ENCODE results near the gene CCDC9B.

Gene CCDC9B

DNA sequence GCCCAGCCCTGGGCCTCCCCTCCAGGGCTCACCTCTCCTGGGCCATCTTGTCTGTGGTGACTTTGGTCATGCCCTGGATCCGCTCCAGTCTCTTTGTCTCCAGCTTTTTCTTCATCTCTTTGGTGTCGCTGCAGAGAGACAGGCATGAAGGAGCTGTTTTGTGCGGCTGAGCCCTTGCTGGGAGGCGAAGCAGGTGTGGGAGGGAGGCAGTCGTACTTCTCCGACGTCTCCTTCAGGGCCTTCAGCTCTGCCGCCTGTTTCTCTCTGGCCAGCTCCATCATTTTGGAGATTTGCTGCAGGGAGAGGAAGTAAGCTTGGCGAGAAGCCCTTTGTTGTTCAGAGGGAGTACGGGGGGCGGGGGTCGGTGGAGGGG, 50.2 kb downstream of the CCDC9B start:
- no peak for DNase-seq (ENCODE audit: low spot score)

DNA sequence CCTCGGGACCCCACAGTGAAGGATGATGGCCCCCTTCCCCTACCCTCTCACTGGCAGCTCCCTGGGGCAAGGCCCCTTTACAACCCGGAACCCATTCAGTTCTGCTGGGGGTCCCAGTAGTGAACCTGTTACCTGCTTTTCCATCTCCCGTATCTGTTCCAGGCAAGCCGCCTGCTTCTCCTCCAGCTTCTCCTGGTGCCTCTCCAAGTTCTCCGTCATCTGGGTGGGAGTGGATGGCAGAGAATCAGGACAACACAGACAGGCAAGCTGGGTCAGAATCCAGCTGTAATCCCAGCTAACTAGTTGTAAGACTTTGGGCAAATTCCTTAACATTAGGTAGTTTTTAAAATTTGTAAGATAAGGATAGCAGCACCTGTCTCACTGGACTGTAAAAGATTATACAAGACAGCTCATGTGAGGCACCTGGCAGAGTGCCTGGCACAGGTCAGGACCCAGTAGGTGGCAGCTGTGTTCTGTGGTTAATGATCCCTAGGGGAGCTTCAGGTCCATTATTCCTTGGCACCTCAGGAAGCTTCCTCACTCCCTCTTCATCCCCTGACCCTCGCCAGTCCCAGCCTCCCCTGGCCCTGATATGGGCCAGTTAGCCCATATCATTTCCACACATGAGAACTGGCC, 51.5 kb downstream of the CCDC9B start:
- no peak for DNase-seq (ENCODE audit: low spot score)

DNA sequence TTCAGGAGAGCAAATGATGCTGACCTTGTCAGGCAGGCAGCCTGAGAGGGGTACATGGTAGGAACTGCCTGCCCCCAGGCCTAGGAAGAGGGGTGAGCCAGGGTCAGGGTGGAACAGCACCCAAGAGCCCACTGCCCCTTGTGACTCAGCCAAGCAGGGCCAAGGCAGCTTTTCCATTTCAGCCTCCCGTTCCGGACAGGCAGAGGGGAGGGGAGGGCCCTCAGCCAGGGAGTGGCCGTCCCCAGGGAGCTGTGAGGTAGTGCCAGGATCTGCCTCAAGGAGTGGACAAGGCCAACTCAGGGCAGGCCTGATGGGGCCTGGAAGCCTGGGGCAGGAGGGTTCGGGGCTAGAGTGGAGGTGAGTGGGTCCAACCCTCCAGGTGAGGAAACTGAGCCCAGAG, 52.8 kb downstream of the CCDC9B start:
- no peak for DNase-seq (ENCODE audit: low spot score)

DNA sequence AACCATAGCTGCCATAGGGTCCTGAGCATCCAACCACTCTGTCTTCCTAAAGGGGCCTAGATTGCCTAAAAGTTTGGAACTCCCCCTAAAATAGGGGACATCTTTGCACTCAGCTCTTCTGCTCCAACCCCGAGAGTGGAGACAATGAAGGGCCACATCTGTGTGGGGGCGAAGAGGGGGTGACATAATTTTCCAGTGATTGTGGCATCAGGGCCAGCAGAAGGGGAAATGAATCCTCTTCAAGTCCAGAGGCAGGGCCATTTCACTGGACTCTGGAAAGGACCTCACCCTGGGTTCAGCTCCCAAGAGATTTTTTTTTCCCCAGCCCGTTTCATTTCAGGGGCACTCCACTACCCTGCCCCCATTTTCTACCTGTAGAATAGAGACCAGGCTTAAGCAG, 53.2 kb downstream of the CCDC9B start:
- DNase-seq (ENCODE audit: low spot score) = no peak

DNA sequence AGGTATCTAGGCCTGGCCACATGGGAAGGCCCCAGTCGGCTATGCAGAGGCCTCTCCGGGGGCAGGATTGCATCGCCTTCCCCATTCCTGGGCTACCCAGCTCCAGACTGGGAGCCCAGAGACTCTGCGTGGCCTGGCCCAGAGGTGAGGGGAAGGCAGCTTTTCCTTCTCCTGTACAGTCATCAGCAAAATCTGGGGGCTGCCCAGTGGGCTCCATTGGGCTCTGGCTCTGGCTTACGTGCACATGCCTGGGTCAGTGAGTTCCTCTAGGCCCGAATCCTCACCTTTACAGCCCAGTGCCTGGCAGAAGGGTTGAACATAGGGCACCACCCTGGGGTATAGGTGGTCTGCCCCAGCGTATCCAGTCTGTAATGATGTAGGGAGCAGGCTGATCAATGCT, 53.9 kb downstream of the CCDC9B start:
- no peak for DNase-seq (ENCODE audit: low spot score)

DNA sequence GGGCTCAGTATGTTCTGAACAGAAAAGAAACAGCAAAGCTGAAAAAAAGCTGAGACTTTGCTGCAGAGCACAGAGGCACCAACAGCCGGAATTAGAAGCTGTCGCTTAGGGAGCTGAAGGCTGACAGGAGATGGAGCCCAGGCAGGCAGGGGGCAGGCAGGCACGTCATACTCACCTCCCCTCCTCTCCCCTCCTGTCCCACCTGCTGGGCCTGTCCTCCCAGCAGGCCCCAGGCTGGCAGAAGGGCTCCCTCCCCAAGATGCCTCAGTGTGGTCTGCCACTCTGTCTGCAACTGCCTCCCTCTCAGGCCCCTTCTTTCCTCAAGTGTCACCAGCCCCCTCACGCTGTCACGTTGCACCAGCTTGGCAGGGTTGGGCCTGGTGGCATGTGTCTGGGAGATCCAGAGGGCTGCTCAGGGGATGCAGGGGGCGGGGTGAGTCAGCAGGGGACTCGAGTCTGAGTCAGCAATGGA, 54.6 kb downstream of the CCDC9B start:
- DNase-seq (ENCODE audit: low spot score) = no peak

DNA sequence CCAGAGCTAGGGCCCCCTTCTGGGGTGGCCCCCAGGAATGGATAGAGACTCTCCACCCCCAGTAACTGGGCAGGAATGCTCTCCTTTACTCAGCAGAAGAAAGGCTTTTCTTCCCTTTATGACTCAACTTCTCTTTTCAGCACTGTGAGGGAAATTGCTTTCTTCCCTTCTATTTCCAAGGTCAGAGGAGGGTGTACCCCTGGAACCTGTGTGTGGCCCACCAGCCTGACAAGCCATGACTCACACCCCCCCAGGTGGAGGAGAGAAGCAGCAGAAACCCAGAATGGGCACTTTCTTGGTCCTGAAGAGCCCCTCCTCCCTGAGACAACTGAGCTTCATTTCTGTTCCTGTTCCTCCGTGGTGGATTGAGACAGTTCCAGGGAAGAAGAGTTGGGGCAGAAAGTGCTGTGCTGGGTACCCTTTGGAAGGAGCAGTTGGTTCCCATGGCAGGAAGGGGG, 55.2 kb downstream of the CCDC9B start:
- DNase-seq (ENCODE audit: low spot score) = no peak

DNA sequence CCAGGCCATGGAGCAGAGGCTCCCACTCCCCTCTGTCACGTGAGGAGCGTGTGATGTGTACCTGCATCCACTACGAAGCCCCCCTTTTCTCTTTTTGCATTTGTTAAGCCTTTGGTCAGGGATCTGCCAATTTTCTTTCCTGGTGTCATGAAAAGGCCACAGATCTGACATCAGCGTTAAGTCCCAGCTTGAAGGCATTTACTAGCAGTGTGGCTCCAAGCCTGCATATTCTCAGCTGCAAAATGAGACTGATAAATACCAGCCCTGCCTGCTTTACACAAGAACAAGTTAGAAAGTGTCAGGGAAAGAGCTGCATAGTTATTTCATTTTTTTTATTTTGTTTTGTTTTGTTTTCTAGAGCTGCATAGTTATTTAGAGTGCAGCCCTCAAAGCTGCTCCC, 55.6 kb downstream of the CCDC9B start:
- no peak for DNase-seq (ENCODE audit: low spot score)

DNA sequence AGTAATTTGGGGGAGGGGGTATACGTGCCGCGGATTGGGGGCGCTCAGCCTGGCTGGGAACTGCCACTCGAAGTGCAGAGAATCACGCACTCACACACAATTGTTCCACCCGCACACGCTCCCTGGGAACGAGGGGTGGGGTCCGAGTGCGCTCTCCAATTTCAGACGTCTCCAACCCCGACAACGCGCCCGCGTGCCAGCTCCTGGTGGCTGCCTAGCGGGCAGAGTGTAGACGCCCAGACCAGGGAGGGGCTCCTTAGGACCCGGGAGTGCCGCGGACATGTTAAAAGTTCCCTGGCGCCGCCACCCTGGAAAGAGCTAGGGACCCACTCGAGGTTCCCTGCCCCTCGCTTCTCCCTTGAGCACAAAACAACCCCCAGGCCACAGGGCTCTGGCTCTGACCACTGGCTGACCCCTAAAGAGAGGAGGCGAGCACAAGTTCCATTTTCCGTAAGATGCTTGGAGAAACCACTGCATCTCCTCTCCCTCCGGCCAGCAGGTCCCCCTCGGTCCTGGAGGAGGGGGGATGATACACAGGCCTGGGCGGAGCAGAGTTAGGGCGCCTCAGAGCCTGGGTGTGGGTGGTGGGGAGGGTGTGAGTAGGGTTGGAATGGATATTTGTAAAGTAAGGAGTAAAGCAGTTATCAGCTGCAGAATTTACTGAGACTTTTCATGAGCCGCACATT, 57.0 kb downstream of the CCDC9B start:
- DNase-seq (ENCODE audit: low spot score) = no peak

DNA sequence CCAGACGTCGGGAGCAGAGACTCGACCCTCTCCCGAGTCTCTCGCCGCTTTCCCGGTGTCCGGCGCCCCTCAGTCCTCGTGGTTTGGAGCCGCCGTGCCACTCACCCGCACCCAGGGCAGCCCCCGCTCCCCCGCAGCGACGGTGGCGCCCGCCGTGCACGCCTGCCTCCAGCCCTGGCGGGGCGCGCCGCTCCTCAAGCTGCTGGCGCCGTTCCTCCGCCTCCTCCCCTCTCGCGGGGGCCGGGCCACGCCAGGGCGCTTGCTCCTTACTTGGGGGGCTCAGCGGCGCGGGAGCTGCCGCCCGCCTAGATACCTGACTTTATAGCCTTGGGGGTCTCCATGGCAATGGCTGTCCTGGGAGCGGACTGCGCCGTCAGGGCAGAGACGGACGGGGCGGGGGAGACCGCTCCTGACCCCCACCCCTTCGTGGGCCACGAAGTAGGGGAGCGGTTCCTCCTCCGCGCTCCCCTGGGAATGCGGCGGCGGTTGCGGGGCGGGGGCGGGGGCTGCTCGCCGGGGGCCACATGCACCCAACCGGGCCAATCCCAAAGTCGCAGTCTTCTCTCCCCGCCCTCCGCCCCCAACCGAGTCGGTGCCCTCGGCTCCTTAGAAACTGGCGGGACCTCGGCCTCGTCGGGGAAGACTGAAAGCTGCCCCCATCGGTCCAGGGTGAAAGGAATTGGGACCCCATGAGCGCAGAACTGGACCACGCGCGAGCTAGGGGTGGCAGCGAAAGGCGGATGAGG, 57.7 kb downstream of the CCDC9B start, which contains the start of gene ANKRD63:
Gene ANKRD63 (minus strand): TSS at position 196 of the 746 bp plus-strand sequence. CDS start 478 bp downstream, outside the sequence.
- peak; percentile 74 for DNase-seq (ENCODE audit: low spot score)

DNA sequence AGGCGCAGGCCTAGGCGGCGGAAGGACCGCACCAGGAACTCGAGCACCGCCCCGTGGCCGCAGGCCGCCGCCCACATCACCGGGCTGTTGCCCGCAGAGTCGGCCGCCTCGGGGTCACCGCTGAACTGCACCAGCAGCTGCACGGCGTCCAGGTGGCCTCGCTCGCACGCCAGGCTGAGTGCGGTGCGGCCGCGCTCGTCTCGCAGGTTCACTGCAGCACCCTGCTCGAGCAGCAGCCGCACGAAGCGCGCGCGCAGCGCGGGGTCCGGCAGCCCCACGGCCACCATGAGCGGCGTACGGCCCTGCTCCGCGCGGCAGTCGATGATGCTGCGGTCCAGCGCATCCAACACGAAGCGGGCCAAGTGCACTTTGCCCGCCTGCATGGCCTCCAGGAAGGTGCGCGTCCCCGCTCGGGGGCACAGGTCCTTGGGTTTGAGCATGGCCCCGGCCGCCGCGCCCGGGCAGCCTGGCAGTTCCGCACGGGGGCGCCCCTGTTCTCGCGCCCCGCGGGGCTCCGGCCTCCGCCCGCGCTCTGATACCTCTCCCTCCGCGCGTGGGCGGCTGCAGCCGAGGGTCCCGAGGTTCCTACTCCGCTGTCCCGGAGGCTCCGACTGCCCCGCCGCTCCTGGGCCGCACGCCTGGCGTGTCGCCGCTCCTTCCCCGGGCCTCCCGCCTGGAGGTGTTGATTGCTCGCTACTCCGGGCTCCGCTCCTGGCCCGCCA, 58.4 kb downstream of the CCDC9B start:
- peak; percentile 71 for DNase-seq (ENCODE audit: low spot score)

DNA sequence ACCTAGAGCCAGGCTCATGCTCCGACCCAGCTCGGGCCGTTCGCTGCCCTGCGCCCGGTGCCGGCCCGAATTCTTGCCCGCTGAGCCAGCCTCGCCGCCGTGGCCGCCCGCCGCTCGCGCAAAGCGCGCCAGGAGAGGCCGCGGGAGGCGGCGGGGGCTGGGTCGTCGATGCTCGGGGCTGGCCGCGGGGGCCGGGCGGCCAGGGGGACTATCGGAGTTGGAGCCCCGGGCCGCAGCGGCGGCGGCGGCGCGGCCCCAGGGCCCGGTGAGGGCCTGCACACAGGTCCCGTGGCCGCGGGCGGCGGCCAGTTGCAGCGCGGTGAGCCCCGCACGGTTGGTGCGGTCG, 59.0 kb downstream of the CCDC9B start:
- no peak for DNase-seq (ENCODE audit: low spot score)

Measured in germinal center (tissue), 1 donor.